CD4-positive, alpha-beta T cell (primary cell): Measurements from ENCODE around the gene IPO11. TPM values are rescaled to one million over a fixed set of nuclear protein-coding genes. Genes with fewer than 3 reads are reported as not detected.

Experiments used
- ATAC-seq: fragments of 200-7000 bp; cut with Tn5 transposase; one replicate; pipeline ENCODE4 v1.10.0; 2022; ENCODE audit warnings: mild to moderate bottlenecking; ENCODE audit not compliant: poor library complexity
- CTCF ChIA-PET: fragments of 350-600 bp; sonication (Branson Sonifier 250); formaldehyde crosslinking; loops from one replicate; lab custom pipeline; 2021; ENCODE audit warnings: antibody characterized with exemption, inconsistent platforms; lab: Charles Lee
- POLR2A ChIA-PET: fragments of 350-600 bp; sonication (Branson Sonifier 250); formaldehyde crosslinking; loops from one replicate; lab custom pipeline; 2021; ENCODE audit warnings: antibody characterized with exemption, inconsistent platforms; lab: Charles Lee
- DNase-seq, 14 experiments: peaks; one replicate each; pipeline ENCODE4 v3.0.0-alpha.2; 2013 to 2020; ENCODE audit warnings: mixed read lengths in 2 of 14
- H3K27ac ChIP-seq, 2 donors: one replicate each; pipeline versions ENCODE4 v1.5.1 to v1.7.0; 2013; ENCODE audit warnings: low read length in 2 of 2, low read depth in 1 of 2, mild to moderate bottlenecking in 1 of 2
- H3K27me3 ChIP-seq, 2 experiments: 1 replicate in 1 of 2; 2 replicates in 1 of 2; pipeline versions ENCODE4 v1.6.1 to v1.7.0; 2013; ENCODE audit warnings: low read length in 2 of 2, control low read depth in 1 of 2, mild to moderate bottlenecking in 1 of 2, moderate library complexity in 1 of 2; ENCODE audit not compliant: insufficient read depth in 2 of 2, control insufficient read depth in 1 of 2
- H3K36me3 ChIP-seq: one replicate; pipeline ENCODE4 v1.6.1; 2013; ENCODE audit warnings: low read length, control low read depth; ENCODE audit not compliant: insufficient read depth
- H3K4me1 ChIP-seq: one replicate; pipeline ENCODE4 v1.6.1; 2013; ENCODE audit warnings: low read length, control low read depth; ENCODE audit not compliant: insufficient read depth
- H3K4me3 ChIP-seq: one replicate; pipeline ENCODE4 v1.5.1; 2013; ENCODE audit warnings: mild to moderate bottlenecking, low read length, moderate library complexity
- H3K9me3 ChIP-seq, 2 experiments: 1 replicate in 1 of 2; 2 replicates in 1 of 2; pipeline versions ENCODE4 v1.6.1 to v1.7.0; 2013; ENCODE audit warnings: low read length in 2 of 2, mild to moderate bottlenecking in 2 of 2, control low read depth in 1 of 2, moderate library complexity in 1 of 2; ENCODE audit not compliant: control insufficient read depth in 1 of 2, insufficient read depth in 1 of 2
- H3K27ac Mint-ChIP-seq: one replicate; pipeline ENCODE4 v1.8.0; 2020; ENCODE audit warnings: mixed read lengths
- H3K27me3 Mint-ChIP-seq: one replicate; pipeline ENCODE4 v1.8.0; 2021; ENCODE audit warnings: mixed read lengths
- H3K36me3 Mint-ChIP-seq: one replicate; pipeline ENCODE4 v1.8.0; 2021; ENCODE audit warnings: low read depth, mixed read lengths
- H3K4me1 Mint-ChIP-seq: one replicate; pipeline ENCODE4 v1.8.0; 2021; ENCODE audit warnings: low read depth, mixed read lengths
- H3K4me3 Mint-ChIP-seq: one replicate; pipeline ENCODE4 v1.8.0; 2020; ENCODE audit warnings: mild to moderate bottlenecking, mixed read lengths
- H3K9me3 Mint-ChIP-seq: one replicate; pipeline ENCODE4 v1.8.0; 2020; ENCODE audit warnings: mixed read lengths
- intact Hi-C, 2 experiments: fragments of 100-400 bp; cut with DNase I in 1 of 2; cut with micrococcal nuclease in 1 of 2; formaldehyde crosslinking; loops; one replicate each; pipeline versions ENCODE4 v1.15.1 to v1.9.0; 2023 to 2025; cut with DNase I, micrococcal nuclease
- polyA plus RNA-seq, 2 donors: library from polyadenylated mRNA; unstranded; fragments of 120-200 nt; gene quantifications; one replicate each; pipeline ENCODE4 v1.2.1, GENCODE V29; 2013
- total RNA-seq, 174 experiments: library from RNA in 2 of 174; stranded (reverse) in 2 of 174; gene quantifications; one replicate each; pipeline ENCODE4 v1.2.3 and lab custom pipeline; 2021 to 2026
- TF ChIP-seq, protein P1 (sequence below): fragments of 200-600 bp; IDR thresholded peaks from one replicate; pipeline ENCODE4 v1.8.0; 2022; ENCODE audit warnings: antibody characterized with exemption, mild to moderate bottlenecking

IPO11 gene
- total RNA-seq (10 to 100 TPM; 15.1 to 16.1 TPM), total RNA-seq (lab: John Stamatoyannopoulos, UW) (15.0 to 124 (median 31.6) reads per million in 172 experiments)
- polyA plus RNA-seq (2013, experiment 1 of 2) = 8.0 TPM
- 9.1 TPM for polyA plus RNA-seq (2013, experiment 2 of 2)

DNA sequence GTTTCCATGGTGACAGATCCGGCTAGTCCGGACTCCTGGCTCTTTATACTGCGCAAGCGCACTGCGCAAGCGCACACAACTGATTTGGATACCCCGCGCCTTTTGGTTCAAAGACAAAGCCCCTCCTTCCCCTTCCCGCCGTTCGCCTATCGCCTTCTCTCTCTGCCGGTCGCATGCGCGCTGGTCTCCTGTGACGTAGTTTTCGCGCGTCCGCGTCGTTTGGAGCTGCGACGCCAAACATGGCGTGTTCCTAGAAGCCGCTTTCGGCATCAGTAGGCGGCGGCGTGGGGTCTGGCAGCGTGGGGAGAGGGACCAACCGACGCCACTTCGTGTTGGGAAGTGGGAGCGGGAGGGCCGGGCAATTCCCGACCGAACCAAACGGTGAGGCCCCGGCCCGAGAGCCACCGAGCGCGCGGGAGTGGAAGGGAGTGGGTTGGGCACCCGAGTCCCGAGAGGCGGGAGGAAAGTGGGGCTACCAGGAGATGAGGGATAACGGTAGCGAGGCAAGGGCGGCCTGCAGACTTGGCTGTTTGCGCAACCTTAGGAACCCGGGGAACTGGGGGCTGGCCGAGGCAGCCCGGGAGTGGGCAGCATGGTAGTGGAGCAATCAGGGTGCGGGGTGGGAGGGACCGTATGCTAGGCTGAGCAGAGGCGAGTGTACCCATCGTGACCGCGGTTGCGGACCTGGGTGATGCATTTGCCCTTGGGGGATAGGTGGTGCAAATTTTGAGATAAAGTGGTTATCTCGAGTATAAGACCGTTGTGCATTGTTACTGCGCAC lies at the start of gene IPO11:
Gene IPO11, plus strand, starts transcription at position 215 of the 781 bp plus-strand sequence. CDS start 24,517 bp downstream, outside the sequence.
- peak within 1 kb of the TSS; percentile 78 for H3K27ac Mint-ChIP-seq
- peaks cover 30% of the 10 kb centered on the region for H3K4me1 Mint-ChIP-seq
- no peaks in the 10 kb centered on the region for H3K27me3 ChIP-seq
- ATAC-seq (peak; percentile 94), DNase-seq (peak; percentile 97 to 100 (median 98))
- H3K4me3 ChIP-seq = peak within 1 kb of the TSS; percentile 86
- intact Hi-C loops = loop anchor here (1.0 to 10.0 kb wide), 5 partner anchors 8 to 1468 kb away; partner anchors contain the start of genes ERCC8 (in 1 of the 2), KIF2A (in 1 of the 2), LRRC70 (in 1 of the 2) and NDUFAF2 (in 1 of the 2)
- no peaks in the 10 kb centered on the region for H3K36me3 ChIP-seq
- H3K9me3 Mint-ChIP-seq = no peaks in the 10 kb centered on the region
- POLR2A ChIA-PET = interaction anchor here (0.8 to 2.9 kb wide), 7 partner anchors 9 to 188 kb away, joined by 3 to 82 read pairs (median 6); partner anchors contain the start of genes DIMT1 and KIF2A
- H3K4me1 ChIP-seq = peaks cover 14% of the 10 kb centered on the region
- H3K36me3 Mint-ChIP-seq = peaks cover 18% of the 10 kb centered on the region
- TF ChIP-seq, protein P1, sequence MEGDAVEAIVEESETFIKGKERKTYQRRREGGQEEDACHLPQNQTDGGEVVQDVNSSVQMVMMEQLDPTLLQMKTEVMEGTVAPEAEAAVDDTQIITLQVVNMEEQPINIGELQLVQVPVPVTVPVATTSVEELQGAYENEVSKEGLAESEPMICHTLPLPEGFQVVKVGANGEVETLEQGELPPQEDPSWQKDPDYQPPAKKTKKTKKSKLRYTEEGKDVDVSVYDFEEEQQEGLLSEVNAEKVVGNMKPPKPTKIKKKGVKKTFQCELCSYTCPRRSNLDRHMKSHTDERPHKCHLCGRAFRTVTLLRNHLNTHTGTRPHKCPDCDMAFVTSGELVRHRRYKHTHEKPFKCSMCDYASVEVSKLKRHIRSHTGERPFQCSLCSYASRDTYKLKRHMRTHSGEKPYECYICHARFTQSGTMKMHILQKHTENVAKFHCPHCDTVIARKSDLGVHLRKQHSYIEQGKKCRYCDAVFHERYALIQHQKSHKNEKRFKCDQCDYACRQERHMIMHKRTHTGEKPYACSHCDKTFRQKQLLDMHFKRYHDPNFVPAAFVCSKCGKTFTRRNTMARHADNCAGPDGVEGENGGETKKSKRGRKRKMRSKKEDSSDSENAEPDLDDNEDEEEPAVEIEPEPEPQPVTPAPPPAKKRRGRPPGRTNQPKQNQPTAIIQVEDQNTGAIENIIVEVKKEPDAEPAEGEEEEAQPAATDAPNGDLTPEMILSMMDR = no peak
- H3K27ac ChIP-seq = peak within 1 kb of the TSS; percentile 69 to 79
- H3K27me3 Mint-ChIP-seq = no peaks in the 10 kb centered on the region
- CTCF ChIA-PET = interaction anchor here (0.6 to 1.3 kb wide), 5 partner anchors 9 to 121 kb away, joined by 3 to 5 read pairs (median 3); partner anchors contain the start of genes DIMT1 and KIF2A
- H3K4me3 Mint-ChIP-seq = peak within 1 kb of the TSS; percentile 88
- no peaks in the 10 kb centered on the region for H3K9me3 ChIP-seq

GRCh38 chr5:62369039-62369438 lies 43.5 kb upstream of the IPO11 start:
- H3K36me3 Mint-ChIP-seq = peaks cover 74% of the 10 kb centered on the region
- POLR2A ChIA-PET = no interaction called here
- Histone ChIP-seq H3K4me3 (no peak overlapping the region), H3K27ac (no peak overlapping the region), H3K36me3 (peaks cover 70% of the 10 kb centered on the region), H3K9me3 (no peaks in the 10 kb centered on the region), H3K27me3 (no peaks in the 10 kb centered on the region), H3K4me1 (no peaks in the 10 kb centered on the region)
- no peaks in the 10 kb centered on the region for H3K9me3 Mint-ChIP-seq
- TF ChIP-seq, protein P1 = no peak
- CTCF ChIA-PET = interaction anchor here (1.1 kb wide), 1 partner anchor 17 kb away, joined by 3 read pairs; no protein-coding TSS in a partner anchor
- H3K4me3 Mint-ChIP-seq = no peak overlapping the region
- no peaks in the 10 kb centered on the region for H3K27me3 Mint-ChIP-seq
- no peak for ATAC-seq
- no peaks in the 10 kb centered on the region for H3K4me1 Mint-ChIP-seq
- DNase-seq = no peak
- intact Hi-C loops = no loop called here
- H3K27ac Mint-ChIP-seq = peak overlapping the region; percentile 76

- H3K27me3 ChIP-seq = no peaks in the 10 kb centered on the region
- TF ChIP-seq, protein P1 = no peak
- no peaks in the 10 kb centered on the region for H3K9me3 Mint-ChIP-seq
- no peaks in the 10 kb centered on the region for H3K27me3 Mint-ChIP-seq
- ChIA-PET POLR2A (no interaction called here), CTCF (no interaction called here)
- ATAC-seq (no peak), DNase-seq (no peak)
- intact Hi-C loops = no loop called here
- no peaks in the 10 kb centered on the region for H3K4me1 Mint-ChIP-seq
- peaks cover 73% of the 10 kb centered on the region for H3K36me3 Mint-ChIP-seq
- no peak overlapping the region for H3K4me3 Mint-ChIP-seq
- H3K9me3 ChIP-seq = no peaks in the 10 kb centered on the region
- H3K4me3 ChIP-seq = no peak overlapping the region
- H3K4me1 ChIP-seq = no peaks in the 10 kb centered on the region
- peak overlapping the region; percentile 63 for H3K27ac Mint-ChIP-seq
- peaks cover 70% of the 10 kb centered on the region for H3K36me3 ChIP-seq
- H3K27ac ChIP-seq = no peak overlapping the region
These were observed 41.2 kb upstream of the IPO11 start for GRCh38 chr5:62371409-62371808.
